ENCODE data around the gene FBXL13. TPM values are rescaled to one million over a fixed set of nuclear protein-coding genes. Genes with fewer than 3 reads are reported as not detected.
"Not testable (repeated sequence)": the region's sequence is repeated elsewhere in the genome, so short reads cannot be mapped to it uniquely, and the experiment has no call there.

Gene FBXL13
- total and polyA plus RNA-seq, 2 experiments from 2014 or later, result 2.1 to 2.2 TPM

DNA sequence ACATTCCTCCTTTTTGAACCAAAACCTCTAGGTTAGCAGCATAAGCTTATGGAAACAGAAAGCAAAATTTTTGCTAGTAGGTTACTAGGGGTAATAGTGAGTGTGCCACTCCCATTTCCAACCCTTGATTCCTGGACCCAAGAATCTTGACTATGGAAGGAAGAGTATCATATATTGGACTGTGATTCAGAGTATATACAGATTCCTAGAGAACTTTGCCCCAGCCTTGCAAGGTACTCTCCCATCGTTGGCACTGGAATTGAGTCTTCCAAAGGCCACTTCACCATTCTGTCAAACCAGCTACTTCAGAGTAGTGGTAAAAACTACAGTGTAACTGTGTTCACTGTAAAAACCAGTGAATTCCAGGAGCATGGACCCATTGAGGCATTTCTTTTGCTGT lies 92.4 kb downstream of the FBXL13 start:
- Histone ChIP-seq H3K27me3 (no peaks in the 10 kb centered on the region), H3K9me3 (ENCODE audit: low read depth) (no peaks in the 10 kb centered on the region), H3K4me3 (no peak overlapping the region), H3K36me3 (no peaks in the 10 kb centered on the region), H3K4me1 (ENCODE audit: low read depth) (no peaks in the 10 kb centered on the region), H3K27ac (no peak overlapping the region)
- DNase-seq (ENCODE audit: low read depth in 1 of 2, low spot score in 1 of 2), result no peak
- TF ChIP-seq CTCF (IDR thresholded peaks at IDR 0.05; ENCODE audit: low read depth, low read length), result no peak

DNA sequence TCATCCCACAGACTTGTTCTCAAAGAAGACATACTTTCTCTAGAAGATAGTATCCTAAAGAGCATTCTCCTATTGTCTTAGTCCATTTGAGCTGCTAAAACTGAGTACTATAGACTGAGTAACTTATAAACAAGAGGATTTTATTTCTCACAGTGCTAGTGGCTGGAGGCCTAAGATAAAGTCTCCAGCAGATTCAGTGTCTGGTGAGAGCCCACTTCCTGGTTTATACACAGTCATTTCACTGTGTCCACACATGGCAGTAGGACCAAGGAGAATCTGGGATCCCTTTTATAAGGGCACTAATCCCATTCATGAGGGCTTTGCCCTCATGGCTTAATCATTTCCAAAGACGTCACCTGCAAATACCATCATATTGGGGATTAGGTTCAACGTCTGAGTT lies 93.1 kb downstream of the FBXL13 start:
- H3K27me3 ChIP-seq, result no peaks in the 10 kb centered on the region
- no peak overlapping the region for H3K27ac ChIP-seq
- H3K36me3 ChIP-seq, result no peaks in the 10 kb centered on the region
- H3K4me1 ChIP-seq (ENCODE audit: low read depth), result no peaks in the 10 kb centered on the region
- no peak for TF ChIP-seq CTCF (IDR thresholded peaks at IDR 0.05; ENCODE audit: low read depth, low read length)
- H3K4me3 ChIP-seq, result no peak overlapping the region
- no peaks in the 10 kb centered on the region for H3K9me3 ChIP-seq (ENCODE audit: low read depth)
- DNase-seq (ENCODE audit: low read depth in 1 of 2, low spot score in 1 of 2), result no peak

DNA sequence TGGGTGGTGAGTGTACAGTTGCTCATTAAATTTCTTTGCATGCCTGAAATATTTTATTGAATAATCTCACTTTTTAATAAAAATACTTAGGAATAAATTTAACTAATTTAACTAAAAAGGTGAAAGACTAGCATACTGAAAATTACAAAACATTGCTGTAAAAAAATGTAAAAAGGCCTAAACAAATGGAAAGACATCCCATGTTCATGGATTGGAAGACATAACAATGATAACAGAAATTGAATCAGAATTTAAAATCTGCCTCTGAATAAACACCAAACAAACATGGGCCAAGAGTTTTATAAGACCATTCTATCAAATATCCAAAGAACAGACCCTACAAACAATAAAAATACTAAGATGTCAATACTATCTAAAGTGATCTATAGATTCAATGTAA lies 94.9 kb downstream of the FBXL13 start:
- Histone ChIP-seq H3K4me3 (no peak overlapping the region), H3K27ac (no peak overlapping the region), H3K4me1 (ENCODE audit: low read depth) (no peaks in the 10 kb centered on the region), H3K27me3 (no peaks in the 10 kb centered on the region), H3K9me3 (ENCODE audit: low read depth) (no peaks in the 10 kb centered on the region), H3K36me3 (no peaks in the 10 kb centered on the region)
- no peak for TF ChIP-seq CTCF (IDR thresholded peaks at IDR 0.05; ENCODE audit: low read depth, low read length)
- no peak for DNase-seq (ENCODE audit: low read depth in 1 of 2, low spot score in 1 of 2)

DNA sequence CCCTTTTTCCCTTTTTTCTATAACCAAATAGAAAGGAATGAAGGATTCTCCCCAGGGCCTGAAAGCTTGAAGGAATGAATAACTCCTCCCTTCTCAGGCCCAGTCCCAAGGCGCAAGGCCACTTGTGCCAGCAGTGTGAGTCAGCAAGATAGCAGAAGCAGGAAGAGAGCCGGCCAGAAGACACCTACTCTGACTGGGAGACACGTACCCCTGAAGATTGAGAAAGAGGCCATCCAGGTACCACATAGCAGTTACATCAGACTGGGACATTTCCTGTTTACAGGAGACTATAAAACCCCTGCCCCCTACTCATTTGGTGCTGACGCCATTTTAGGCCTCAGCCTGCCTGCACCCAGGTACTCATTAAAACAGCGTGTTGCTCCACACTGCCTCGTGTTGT lies 96.3 kb downstream of the FBXL13 start:
- Histone ChIP-seq H3K4me3 (no peak overlapping the region), H3K27me3 (no peaks in the 10 kb centered on the region), H3K4me1 (ENCODE audit: low read depth) (no peaks in the 10 kb centered on the region), H3K36me3 (no peaks in the 10 kb centered on the region), H3K9me3 (ENCODE audit: low read depth) (no peaks in the 10 kb centered on the region), H3K27ac (no peak overlapping the region)
- DNase-seq (ENCODE audit: low read depth in 1 of 2, low spot score in 1 of 2), result peak in 1 of 2 donors; percentile 90
- no peak for TF ChIP-seq CTCF (IDR thresholded peaks at IDR 0.05; ENCODE audit: low read depth, low read length)

DNA sequence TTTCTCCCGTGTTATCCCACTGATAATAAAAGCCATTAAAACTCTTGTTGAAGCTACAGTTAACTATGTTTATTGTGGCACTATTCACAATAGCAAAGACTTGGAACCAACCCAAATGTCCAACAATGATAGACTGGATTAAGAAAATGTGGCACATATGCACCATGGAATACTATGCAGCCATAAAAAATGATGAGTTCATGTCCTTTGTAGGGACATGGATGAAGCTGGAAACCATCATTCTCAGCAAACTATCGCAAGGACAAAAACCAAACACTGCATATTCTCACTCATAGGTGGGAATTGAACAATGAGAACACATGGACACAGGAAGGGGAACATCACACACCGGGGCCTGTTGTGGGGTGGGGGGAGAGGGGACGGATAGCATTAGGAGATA lies 97.0 kb downstream of the FBXL13 start:
- not testable (repeated sequence) for H3K36me3 ChIP-seq; H3K27me3 ChIP-seq; H3K27ac ChIP-seq; H3K9me3 ChIP-seq (ENCODE audit: low read depth); H3K4me3 ChIP-seq; H3K4me1 ChIP-seq (ENCODE audit: low read depth); DNase-seq (ENCODE audit: low read depth in 1 of 2, low spot score in 1 of 2)

DNA sequence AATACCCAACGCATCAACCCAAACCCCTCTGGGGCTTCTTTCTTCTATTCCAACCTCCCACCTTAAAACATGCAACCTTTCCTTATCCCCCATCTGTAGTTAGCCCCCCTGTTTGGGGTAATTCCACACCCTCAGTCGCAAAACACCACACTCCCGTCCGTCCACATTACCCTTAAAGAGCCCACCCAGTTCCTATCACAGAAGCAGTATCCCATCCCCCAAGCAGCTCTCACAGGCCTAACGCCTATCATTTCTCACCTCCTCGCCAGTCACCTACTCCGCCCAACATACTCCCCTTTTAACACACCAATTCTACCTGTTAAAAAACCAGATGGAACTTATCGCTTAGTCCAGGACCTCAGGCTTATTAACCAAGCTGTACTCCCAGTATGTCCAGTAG lies 98.1 kb downstream of the FBXL13 start:
- Histone ChIP-seq H3K36me3 (no peaks in the 10 kb centered on the region), H3K4me3 (no peak overlapping the region), H3K27me3 (no peaks in the 10 kb centered on the region), H3K27ac (no peak overlapping the region), H3K9me3 (ENCODE audit: low read depth) (no peaks in the 10 kb centered on the region), H3K4me1 (ENCODE audit: low read depth) (no peaks in the 10 kb centered on the region)
- TF ChIP-seq CTCF (IDR thresholded peaks at IDR 0.05; ENCODE audit: low read depth, low read length), result no peak
- no peak for DNase-seq (ENCODE audit: low read depth in 1 of 2, low spot score in 1 of 2)
